SK-N-DZ (cell line): ENCODE data around the gene FARSB.

Experiments used
- DNase-seq: peaks from one replicate; pipeline ENCODE4 v3.0.0-alpha.2; 2015; ENCODE audit warnings: low spot score

The FARSB gene

DNA sequence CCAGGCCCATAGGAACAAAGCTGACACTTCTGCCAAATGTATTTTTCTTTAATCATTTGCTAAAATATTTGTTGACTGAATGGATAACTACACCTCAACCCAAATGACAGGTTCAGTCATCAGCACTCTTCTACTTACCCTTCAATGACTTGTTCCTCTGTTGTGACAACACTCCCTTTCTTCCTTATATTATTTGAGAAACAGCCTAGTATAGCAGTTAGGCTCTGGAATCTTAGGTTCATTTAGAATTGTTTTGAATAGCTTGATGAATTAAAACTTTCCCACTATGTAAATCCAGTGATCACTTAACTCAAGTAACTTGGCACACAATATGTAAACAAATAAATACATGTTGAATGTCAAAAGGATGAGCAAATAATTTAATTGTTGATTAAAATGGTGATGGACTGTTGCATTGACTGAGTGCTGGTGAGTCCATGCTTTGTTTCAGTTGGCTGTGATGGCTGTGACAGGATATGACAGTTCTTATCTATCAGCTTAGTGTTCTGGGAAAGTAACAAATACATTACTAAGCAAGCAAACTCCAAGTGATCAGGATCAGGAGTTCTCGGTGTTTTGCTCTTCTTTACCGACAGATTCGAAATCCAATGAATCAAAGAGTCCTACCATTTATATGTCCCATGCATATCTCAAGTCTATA is 12.7 kb upstream of the FARSB start:
- DNase-seq: no peak

DNA sequence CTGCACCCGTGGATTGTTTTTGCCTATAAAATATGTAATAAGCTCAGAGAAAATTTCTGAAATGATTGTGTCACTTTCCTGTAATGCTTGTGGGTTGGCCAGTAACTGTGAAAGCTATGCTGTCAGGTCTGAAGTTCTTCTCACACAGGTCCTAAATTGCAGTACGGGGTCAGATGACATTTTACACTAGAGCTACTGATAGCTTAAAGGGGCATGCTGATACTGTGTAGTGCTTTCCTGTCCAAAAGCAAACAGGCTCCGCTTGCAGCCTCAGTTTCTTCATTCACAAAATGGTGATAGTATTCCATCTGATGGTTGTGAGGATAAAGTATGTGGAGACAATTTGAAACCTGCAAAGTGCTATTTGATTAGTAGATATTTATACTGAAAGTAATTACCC is 7.6 kb upstream of the FARSB start:
- no peak for DNase-seq

DNA sequence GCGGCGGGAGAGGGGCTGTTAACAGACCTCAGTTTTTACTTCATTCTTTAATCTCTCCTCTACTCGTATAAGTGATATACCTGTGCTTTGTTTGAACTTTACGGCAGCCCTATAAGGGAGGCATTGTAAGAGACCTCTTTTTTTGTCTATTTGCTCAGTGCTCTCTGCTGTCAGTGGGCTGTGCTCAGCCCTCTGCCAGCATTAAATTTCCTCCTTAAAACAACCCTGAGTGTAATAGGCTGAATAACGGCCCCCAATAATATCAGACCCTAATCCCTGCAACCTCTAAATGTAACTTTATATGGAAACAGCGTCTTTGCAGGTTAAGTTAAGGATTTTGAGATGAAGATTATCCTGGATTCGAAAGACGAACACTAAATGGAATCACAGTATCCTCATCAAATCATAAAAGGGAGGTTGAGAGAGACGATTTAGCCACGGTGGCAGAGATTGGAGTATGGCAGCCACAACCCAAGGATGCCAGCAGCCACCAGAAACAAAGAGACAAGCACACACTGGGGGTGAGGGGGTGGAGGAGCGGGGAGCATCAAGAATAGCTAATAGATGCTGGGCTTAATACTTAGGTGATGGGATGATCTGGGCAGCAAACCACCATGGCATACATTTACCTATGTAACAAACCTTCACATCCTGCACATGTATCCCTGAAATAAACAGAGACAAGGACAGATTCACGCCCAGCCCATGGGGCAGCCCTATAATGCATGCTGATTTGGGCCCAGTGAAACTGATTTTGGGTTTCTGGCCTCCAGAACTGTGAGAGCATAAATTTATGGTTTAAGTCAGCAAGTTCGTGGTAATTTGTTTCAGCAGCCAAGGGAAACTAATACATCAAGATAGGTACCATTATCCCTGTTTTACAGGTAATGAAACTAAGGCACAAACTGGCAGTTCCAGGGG is 894 bp upstream of the FARSB start:
- no peak for DNase-seq

DNA sequence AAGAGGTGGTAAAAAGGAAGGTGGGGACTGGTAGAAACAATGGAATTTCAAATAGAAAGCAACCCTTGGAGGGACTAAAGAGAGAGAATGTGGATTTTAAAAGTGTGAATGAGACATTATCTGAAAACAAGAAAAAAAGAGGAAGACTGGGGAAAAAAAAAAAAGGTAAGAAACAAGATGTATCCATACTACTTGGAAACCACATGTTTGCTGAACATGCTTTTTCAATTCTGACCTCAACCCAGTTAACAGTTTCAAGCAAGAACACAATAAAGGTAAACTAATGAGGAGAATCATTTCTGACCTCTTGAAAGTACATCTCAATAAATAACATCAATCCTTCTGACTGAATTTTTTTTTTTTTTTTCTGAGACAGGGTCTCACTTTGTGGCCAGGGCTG is 2.6 kb downstream of the FARSB start:
- no peak for DNase-seq

DNA sequence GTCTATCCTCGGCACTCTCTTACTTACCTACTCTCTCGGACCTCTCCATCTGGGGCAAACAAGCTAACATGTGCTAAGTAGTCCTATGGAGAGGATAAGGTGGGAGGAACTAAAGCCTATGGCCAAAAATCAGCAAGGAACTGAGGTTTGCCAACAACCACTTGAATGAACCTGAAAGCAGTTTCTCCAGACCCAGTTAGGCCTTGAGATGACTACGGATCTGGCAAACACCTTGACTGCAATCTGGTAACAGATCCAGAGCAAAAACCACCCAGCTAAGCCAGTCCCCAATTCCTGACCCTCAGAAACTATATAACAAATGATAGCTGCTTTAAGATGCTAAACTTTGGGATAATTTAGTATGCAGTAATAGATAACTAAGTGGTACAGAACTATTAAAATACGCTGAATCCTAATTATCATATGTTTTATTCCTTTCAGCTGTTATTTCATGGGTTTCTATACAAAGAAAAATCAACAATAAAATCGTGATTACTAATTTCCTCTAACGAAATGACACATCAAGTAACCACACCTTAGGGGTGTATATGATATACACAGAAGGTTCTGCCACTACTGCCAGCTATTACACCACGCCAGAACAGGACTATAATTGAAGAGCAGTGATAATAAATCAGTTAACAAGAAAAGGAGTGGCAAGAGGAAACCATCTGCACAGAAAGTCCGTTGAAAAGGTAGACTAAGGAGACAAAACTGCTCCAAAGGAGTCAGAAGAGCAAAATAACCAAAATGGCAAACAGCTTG is 3.2 kb downstream of the FARSB start:
- DNase-seq: no peak

DNA sequence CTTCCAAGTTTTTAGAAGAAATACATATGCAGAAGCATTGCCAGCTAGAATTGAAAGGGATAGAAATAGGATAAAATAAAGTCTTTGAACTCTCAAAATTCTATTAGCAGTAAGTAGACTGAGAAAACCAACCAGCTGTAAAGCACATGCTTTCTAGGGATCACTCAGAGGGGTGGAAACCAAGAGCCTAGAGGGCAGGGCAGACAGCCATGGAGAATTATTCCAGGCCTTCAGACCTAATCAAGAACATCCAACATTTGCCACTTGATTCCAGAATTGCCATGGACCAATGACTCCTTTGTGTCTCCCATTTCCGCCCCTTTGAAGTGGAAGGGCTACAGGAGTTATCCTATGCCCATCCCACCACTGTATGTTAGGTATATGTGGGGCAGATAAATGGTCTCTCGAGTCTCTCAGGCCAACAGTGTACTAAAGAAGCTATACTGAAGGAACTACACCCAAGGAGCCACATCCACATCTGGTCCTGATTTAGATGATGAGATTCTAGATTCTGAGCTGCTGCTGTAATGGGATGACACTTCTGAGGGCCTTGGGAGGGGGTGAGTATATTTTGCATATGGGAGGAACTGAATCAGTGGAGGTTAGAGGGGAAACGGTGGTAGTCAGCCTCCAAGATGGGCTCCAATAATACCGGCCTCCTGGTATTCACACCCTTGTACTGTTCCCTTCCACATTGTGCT is 4.0 kb downstream of the FARSB start:
- peak; percentile 29 for DNase-seq

DNA sequence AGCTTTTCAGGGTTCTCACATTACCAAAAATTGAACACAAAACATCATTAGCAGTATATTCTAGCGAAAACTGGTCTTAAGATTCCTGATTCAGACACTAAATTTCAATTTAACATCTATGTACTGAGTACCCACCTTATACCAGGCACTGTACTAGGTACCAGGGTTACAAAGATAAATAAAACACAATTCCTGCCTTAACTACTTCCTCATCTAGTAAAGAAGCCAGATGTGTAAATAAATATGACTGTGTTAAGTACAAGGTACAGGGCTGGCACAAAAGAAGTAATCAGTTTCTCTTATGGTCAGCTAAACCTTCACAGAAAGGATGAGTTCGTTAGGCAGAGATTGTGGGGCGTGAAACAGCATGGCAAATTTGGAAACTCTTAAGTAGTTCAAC is 6.1 kb downstream of the FARSB start:
- DNase-seq: no peak

DNA sequence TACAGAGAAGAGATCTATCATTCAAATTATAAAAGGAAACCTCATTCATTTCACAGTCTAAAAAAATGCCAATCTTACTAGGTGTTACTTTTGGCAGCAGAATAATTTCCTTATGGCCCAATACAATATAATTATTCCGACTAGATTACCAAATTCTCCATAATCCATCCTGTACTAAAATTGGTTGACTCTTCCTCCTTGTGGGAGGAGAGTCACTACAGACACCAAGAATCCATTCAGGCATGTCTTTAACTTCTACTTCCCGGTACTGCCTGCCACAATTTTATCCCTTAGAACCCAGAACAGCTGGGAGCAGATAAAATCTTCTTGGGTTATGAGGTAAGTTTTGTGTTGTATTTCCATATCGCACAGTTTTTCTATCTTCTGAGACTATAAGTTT is 9.9 kb downstream of the FARSB start:
- no peak for DNase-seq

DNA sequence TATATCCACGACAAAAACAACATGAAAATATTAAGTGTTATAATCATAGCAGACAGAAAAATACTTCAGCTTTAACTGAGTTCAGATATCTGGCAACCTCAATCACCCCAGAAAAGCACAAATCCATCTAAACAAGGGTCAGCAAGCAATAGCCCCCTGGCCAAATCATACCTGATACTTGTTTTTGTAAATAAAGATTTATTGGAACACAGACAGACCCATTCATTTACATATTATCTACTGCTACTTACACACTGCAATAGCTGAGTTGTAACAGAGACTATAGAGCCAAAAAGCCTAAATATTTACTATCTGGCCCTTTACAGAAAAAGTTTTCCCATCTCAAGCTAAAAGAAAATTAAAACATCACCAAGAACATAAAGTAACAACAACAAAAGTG is 12.8 kb downstream of the FARSB start:
- DNase-seq: no peak

DNA sequence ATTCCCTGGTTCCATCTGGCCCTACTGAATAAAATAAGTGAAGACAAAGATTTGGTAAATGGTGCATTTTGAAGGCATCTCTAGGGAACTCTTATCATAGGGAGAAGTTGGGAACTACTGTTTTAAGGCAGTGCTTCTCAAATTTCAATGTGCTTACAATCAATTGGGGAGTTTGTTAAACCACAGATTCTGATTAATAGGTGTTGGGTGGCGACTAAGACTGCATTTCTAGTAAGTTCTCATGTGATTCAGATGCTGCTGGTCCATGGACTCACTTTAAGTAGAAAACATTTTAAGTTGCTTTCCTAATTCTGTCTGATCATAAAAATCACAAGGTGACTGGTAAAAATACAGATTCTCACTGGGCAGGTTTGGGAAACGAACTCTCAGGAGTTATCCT is 14.6 kb downstream of the FARSB start:
- DNase-seq: no peak

DNA sequence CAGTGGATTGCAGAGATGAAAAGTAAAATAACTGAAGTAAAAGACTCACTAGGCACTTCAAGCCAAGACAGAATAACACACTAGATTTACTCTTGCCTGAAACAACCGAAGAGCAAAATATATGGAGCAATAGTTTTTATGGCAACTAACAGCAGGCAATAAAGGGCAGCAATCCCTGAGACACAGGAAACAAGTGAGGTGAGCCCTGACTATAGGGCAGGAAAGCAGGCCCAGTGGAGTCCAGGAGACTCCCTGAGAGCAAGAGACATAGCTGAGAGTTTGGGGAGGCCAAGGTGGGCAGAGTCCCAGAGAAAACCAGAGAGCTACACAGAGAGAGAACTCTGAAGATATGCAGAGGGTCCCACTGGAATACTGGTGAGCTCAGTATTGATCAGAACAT is 18.8 kb downstream of the FARSB start:
- no peak for DNase-seq

DNA sequence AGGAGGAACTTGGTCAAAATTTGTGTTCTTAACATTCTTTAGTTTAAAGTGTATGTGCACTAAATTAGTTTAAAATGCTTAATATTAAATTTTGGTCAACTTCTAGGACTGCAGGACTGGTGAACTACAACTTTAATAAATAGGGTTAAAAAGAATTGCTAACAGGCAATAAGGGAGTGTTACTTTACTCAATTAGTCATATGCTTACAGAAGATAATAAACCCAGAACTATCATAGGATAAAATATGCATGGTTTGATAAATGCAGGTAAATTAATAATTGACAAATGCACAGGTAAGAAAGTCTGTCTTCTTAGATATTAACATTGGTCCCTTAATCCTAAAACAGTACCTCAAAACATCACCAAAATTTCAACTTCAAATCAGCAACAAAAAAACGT is 20.6 kb downstream of the FARSB start:
- no peak for DNase-seq

DNA sequence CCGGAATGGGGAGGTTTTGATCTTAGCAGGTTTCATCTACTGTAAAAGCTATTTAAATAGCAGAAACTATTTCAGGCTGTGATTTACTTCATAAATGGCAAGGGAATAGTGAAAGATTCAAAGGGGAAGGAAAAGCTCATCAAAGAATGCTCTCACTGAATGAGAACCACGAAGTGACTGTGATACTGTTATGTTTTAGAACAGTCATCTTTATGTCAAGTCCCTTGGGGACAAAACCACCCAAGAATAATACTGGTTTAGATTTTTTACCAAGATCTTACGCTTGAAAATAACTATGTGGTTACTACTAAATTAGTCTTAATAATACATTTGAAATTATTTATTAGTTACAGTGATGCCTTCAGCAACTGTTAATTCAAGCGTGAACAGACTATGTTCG is 28.1 kb downstream of the FARSB start:
- no peak for DNase-seq

DNA sequence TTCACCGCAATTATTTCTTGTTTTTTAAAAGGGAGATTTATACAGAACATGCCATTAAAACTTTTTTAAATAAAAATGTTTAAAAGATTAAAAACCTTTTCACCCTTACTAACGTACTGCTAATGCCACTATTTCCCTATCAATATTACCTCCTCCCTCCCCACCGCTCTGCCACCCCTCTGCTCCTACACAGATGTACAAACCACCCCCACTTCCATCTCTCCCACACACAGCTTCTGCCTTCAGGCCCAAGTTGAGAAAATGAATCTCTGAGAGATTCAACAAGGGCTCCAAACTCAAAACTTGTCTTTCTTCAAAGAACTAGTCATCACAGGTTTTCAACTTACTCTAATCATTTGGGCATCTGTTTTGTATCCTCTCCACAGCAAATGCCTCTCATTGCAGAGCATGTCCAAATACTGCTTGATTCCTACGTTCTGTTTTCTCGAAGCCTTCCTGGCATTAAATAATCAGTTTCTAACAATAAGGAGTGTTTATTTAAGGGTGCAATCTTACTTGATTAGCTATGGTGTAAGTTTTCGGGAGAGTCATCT is 32.1 kb downstream of the FARSB start:
- DNase-seq: no peak

DNA sequence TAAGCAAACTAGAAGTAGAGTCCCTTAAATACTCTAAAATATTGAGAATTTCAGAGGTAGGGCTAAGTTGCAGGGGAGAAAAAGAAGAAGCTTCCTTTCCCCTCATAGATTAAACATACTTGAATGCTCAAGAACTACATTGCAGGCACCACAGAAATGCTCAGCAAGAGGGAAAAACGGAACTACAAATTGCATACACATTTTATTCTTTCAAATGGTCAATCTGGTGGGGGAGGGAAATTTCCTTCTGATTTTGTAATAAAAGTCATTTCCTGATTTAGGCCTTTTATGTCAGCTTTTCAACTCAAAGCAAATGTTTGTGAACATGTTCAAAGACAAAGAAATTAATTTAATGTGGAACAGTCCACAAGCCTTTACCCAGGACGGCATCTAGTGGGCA is 33.0 kb downstream of the FARSB start:
- DNase-seq: no peak

DNA sequence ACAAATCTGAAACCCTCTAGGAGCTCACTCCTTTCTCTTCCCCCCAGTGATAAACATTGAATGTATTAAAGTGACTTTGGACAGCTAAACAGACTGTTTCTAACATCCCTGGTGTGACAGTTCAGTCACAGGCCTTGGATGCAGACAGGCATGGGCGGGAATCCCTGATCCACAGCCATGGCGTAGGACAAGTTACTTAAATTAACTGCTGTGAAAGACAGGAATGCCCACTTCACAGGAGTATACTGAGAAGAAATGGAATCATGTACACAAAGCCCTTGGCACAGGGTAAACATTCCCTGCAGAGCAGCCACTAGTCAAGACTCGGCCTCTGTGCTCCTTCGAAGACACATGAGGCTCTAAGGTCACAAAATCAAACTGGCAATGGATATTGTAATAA is 34.0 kb downstream of the FARSB start:
- DNase-seq: no peak

DNA sequence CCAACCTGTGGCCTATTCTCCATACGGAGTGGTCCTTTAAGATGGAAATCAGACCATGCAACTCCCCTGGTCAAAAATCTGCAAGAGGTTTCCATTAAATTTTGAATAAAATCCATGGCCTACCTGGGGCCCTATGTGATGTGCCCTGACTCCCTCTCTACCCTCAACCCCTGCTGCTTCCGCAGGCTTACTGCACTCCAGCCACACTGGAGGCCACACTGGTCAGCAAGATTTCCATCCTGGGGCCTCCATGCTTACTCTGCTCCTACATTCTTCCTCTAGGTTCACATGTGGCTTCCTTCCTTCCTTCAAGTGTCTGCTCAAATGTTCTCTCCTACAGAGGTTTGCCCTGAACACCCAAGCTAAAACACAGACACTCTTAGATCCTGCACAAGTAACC is 40.6 kb downstream of the FARSB start:
- DNase-seq: no peak

DNA sequence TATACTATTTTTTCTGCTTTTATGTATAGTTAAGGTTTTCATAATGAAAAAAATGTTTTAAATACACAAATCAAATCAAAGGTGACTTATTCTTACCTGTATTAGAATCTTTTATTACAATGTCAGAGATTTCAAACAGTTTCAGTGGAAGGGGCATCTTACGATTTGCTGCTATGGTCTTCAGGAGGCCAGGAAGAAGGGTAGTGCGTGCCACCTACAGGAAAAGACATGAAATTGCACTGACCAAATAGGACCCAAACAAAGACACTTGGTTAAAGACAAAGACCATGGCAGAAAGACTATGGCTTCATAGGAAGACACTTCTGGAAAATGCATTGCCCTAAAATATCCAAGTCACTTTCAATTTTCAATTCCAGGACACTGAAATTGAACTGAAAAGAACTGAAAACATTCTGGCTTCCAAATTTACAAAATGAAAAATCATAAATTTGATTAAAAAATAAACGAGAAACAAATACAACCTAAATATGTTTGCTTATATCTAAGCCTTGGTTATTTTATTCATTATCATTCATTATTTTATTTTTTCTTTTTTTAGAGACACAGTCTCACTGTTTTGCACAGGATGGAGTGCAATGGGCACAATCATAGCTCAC is 42.1 kb downstream of the FARSB start:
- DNase-seq: peak; percentile 55

DNA sequence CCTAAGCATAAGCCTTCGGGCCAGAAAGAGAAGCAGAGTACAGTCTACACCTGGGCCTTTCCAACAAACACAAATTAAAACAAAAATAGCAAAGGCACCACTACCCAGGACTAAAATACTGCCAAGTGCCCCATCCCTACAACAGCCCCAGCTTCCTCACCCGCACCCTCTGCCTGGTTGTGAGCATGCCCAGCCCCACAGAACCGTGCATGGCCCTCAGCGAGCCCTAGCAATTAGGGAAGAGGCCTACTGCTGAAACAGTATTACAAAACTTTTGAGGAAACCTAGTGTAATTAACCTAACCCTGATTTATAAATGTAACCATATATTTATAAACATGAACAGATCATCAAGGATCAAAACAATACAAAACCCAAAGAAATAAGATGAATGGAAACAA is 44.2 kb downstream of the FARSB start:
- no peak for DNase-seq

DNA sequence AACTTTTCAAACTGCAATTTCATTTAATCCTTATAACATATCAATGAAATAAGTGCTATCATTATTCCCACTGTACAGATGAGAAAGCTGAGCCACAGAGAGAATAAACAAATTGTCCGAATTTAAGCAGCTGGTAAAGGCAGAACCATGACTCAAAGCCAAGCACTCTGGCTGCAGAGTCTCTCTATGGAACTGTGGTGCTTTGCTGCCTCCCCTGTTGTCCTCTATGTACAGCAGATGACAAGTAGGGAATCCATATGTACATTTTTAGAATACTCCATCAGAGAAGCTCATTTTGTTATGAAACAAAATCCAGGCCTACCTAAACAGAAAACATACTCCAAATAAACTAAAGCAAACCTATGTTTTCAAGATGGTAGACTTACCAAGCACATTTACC is 45.1 kb downstream of the FARSB start:
- no peak for DNase-seq

DNA sequence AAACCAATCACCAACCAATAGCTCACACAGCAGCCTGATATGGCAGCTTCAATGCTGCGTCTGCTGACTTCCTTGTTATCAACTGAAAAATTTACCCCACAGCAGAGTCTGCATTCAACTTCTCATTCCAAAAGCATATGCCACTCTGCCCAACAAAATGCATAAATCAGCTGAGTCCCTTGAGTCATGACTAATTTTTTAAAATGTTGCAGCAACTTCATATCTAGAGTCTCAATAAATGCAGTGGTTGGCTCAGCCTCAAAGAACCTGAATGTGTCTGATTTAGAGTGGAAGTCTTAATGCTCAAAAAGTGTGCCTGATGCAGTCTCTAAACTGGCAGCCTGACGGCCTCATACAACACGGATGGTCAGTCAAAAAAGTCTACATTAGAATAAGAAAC is 46.5 kb downstream of the FARSB start:
- no peak for DNase-seq
